Neural progenitor cell (in vitro differentiated cells): Measurements from ENCODE around the gene TYMS. TPM values are rescaled to one million over a fixed set of nuclear protein-coding genes. Genes with fewer than 3 reads are reported as not detected.

Experiments used
- DNase-seq: peaks from one replicate; pipeline ENCODE4 v3.0.0-alpha.2; 2016; ENCODE audit warnings: low spot score
- H2AFZ ChIP-seq: fragments of 200-600 bp; sonication (generic); replicated peaks from 2 replicates; pipeline ENCODE4 v1.6.1; 2016; ENCODE audit warnings: antibody characterized with exemption
- H3F3A ChIP-seq: fragments of 200-600 bp; sonication (generic); 2 replicates; pipeline ENCODE4 v1.6.1; 2016; ENCODE audit warnings: antibody characterized with exemption, low read depth
- H3K27ac ChIP-seq: fragments of 200-600 bp; sonication (generic); 2 replicates; pipeline ENCODE4 v1.5.1; 2016; ENCODE audit warnings: mild to moderate bottlenecking
- H3K27me3 ChIP-seq: fragments of 200-600 bp; sonication (generic); 2 replicates; pipeline ENCODE4 v1.6.1; 2016; ENCODE audit warnings: mild to moderate bottlenecking, moderate library complexity
- H3K36me3 ChIP-seq: fragments of 200-600 bp; sonication (generic); 2 replicates; pipeline ENCODE4 v1.5.1; 2016
- H3K4me1 ChIP-seq: fragments of 200-600 bp; sonication (generic); 2 replicates; pipeline ENCODE4 v1.6.1; 2016; ENCODE audit warnings: mixed run types
- H3K4me2 ChIP-seq: fragments of 200-600 bp; sonication (generic); 2 replicates; pipeline ENCODE4 v1.6.1; 2016
- H3K4me3 ChIP-seq: fragments of 200-600 bp; sonication (generic); 2 replicates; pipeline ENCODE4 v1.5.1; 2016
- H3K79me2 ChIP-seq: fragments of 200-600 bp; sonication (generic); 2 replicates; pipeline ENCODE4 v1.6.1; 2016; ENCODE audit warnings: low read depth
- H3K9ac ChIP-seq: fragments of 200-600 bp; sonication (generic); 2 replicates; pipeline ENCODE4 v1.6.1; 2016
- H3K9me3 ChIP-seq: fragments of 200-600 bp; sonication (generic); 2 replicates; pipeline ENCODE4 v1.5.1; 2016; ENCODE audit warnings: low read depth
- H4K20me1 ChIP-seq: fragments of 200-600 bp; sonication (generic); 2 replicates; pipeline ENCODE4 v1.6.1; 2016; ENCODE audit warnings: low read depth
- H3K27ac Mint-ChIP-seq: 3 replicates; pipeline ENCODE4 v1.8.0; 2021; ENCODE audit warnings: mixed read lengths
- H3K27me3 Mint-ChIP-seq: 2 replicates; pipeline ENCODE4 v1.8.0; 2022; ENCODE audit warnings: low read depth, mild to moderate bottlenecking, inconsistent platforms, moderate library complexity, mixed read lengths; ENCODE audit not compliant: insufficient read depth
- H3K36me3 Mint-ChIP-seq: 3 replicates; pipeline ENCODE4 v1.8.0; 2021; ENCODE audit warnings: mixed read lengths
- H3K4me1 Mint-ChIP-seq: 3 replicates; pipeline ENCODE4 v1.8.0; 2021; ENCODE audit warnings: mixed read lengths
- H3K4me3 Mint-ChIP-seq: 3 replicates; pipeline ENCODE4 v1.8.0; 2021; ENCODE audit warnings: mild to moderate bottlenecking, moderate library complexity, mixed read lengths
- H3K9me3 Mint-ChIP-seq: 3 replicates; pipeline ENCODE4 v1.8.0; 2020; ENCODE audit warnings: mixed read lengths
- EZH2 ChIP-seq: fragments of 200-600 bp; sonication (generic); IDR thresholded peaks from 2 replicates; pipeline ENCODE4 v1.6.1; 2017; ENCODE audit warnings: antibody characterized with exemption, mild to moderate bottlenecking, moderate library complexity
- EZH2phosphoT487 ChIP-seq: fragments of 200-600 bp; sonication (generic); IDR thresholded peaks from 2 replicates; pipeline ENCODE4 v1.6.1; 2017; ENCODE audit warnings: antibody characterized with exemption
- total RNA-seq: library from RNA; depleted of rRNA; stranded (reverse); fragments of >200 nt; gene quantifications from 2 replicates; pipeline ENCODE4 v1.2.3, GENCODE V29; 2015; ENCODE audit warnings: low replicate concordance
- TF ChIP-seq, protein P1 (sequence below): fragments of 200-600 bp; sonication (generic); IDR thresholded peaks from 2 replicates; pipeline ENCODE4 v1.5.1; 2017; ENCODE audit warnings: antibody characterized with exemption, mild to moderate bottlenecking

The TYMS gene
- total RNA-seq, 1 donor from 2014 or later, result 86.9 TPM

DNA sequence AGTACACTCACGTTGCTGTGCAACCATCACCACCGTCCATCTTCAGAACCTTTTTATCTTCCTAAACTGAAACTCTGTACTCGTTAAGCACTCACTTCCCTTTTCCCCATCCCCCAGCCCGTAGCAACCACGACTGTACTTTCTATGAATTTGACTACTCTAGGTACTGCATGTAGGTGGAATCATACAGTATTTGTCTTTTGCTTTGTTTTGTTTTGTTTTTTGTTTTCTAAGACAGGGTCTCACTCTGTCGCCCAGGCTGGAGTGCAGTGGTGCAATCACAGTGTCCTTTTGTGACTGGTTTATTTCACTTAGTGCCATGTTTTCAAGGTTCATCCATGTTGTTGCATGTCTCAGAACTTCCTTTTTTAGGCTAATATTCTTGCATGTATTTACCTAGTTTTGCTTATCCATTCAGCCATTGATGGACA is 7.0 kb upstream of the TYMS start:
- no peaks in the 10 kb centered on the region for H3K27me3 ChIP-seq
- no peaks in the 10 kb centered on the region for H3K9me3 Mint-ChIP-seq
- H3K27ac Mint-ChIP-seq, result no peak overlapping the region
- H3K4me1 ChIP-seq, result no peaks in the 10 kb centered on the region
- H3K27me3 Mint-ChIP-seq, result no peaks in the 10 kb centered on the region
- H3K9ac ChIP-seq, result no peak overlapping the region
- H3K4me1 Mint-ChIP-seq, result no peaks in the 10 kb centered on the region
- H3K4me3 Mint-ChIP-seq, result no peak overlapping the region
- H3F3A ChIP-seq, result no peaks in the 10 kb centered on the region
- H4K20me1 ChIP-seq, result no peaks in the 10 kb centered on the region
- TF ChIP-seq EZH2phosphoT487 (no peak), EZH2 (no peak)
- TF ChIP-seq, protein P1, sequence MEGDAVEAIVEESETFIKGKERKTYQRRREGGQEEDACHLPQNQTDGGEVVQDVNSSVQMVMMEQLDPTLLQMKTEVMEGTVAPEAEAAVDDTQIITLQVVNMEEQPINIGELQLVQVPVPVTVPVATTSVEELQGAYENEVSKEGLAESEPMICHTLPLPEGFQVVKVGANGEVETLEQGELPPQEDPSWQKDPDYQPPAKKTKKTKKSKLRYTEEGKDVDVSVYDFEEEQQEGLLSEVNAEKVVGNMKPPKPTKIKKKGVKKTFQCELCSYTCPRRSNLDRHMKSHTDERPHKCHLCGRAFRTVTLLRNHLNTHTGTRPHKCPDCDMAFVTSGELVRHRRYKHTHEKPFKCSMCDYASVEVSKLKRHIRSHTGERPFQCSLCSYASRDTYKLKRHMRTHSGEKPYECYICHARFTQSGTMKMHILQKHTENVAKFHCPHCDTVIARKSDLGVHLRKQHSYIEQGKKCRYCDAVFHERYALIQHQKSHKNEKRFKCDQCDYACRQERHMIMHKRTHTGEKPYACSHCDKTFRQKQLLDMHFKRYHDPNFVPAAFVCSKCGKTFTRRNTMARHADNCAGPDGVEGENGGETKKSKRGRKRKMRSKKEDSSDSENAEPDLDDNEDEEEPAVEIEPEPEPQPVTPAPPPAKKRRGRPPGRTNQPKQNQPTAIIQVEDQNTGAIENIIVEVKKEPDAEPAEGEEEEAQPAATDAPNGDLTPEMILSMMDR, result no peak
- no peak overlapping the region for H2AFZ ChIP-seq
- no peak overlapping the region for H3K4me3 ChIP-seq
- H3K4me2 ChIP-seq, result no peak overlapping the region
- H3K9me3 ChIP-seq, result no peaks in the 10 kb centered on the region
- H3K79me2 ChIP-seq, result peaks cover 12% of the 10 kb centered on the region
- no peaks in the 10 kb centered on the region for H3K36me3 ChIP-seq
- no peak for DNase-seq
- H3K27ac ChIP-seq, result no peak overlapping the region
- peaks cover 2% of the 10 kb centered on the region for H3K36me3 Mint-ChIP-seq

DNA sequence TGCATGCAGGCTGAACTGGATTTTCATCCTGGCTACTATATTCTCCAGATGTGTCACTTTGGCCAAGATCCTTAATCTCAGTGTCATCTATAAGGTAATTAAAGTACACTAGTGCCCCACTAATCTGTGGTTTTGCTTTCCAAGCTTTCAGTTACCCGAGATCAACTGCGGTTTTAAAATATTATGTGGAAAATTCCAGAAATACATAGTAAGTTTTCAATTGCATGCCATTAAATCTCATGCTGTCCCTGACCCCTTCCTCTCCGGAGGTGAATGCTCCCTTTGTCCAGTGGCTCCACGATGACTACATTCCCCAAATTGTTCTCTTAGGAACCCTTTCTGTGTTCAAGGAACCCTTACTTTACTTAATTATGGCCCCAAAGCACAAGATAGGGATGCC is 5.3 kb upstream of the TYMS start:
- no peak overlapping the region for H3K27ac Mint-ChIP-seq
- H3K27me3 ChIP-seq, result no peaks in the 10 kb centered on the region
- no peak overlapping the region for H3K9ac ChIP-seq
- peaks cover 23% of the 10 kb centered on the region for H3K79me2 ChIP-seq
- H3K4me3 Mint-ChIP-seq, result no peak overlapping the region
- no peaks in the 10 kb centered on the region for H3K4me1 Mint-ChIP-seq
- peaks cover 6% of the 10 kb centered on the region for H3K36me3 Mint-ChIP-seq
- no peaks in the 10 kb centered on the region for H4K20me1 ChIP-seq
- no peak overlapping the region for H2AFZ ChIP-seq
- H3K4me1 ChIP-seq, result no peaks in the 10 kb centered on the region
- H3K27ac ChIP-seq, result no peak overlapping the region
- H3K4me2 ChIP-seq, result no peak overlapping the region
- no peaks in the 10 kb centered on the region for H3K27me3 Mint-ChIP-seq
- no peaks in the 10 kb centered on the region for H3K9me3 ChIP-seq
- TF ChIP-seq, protein P1, result no peak
- H3F3A ChIP-seq, result peaks cover 7% of the 10 kb centered on the region
- H3K4me3 ChIP-seq, result no peak overlapping the region
- DNase-seq, result no peak
- H3K9me3 Mint-ChIP-seq, result no peaks in the 10 kb centered on the region
- no peaks in the 10 kb centered on the region for H3K36me3 ChIP-seq

DNA sequence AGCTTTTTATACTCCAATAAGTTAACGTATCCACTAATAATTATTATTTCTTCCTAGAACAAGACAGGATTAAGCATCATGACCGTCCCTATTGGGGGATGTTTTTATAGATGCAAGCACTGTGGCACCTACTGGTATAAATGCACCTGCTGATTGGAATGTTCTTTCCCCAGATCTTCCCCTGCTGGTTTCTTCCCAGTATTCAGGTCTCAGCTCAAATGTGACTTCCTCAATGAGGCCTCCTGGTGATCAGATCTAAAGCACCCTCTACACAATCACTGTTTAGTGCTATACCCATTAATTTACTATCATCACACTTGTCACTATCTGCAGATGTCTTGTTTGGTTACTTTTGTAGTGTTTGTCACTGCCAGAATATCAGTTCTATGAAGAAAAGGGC is 3.9 kb upstream of the TYMS start:
- TF ChIP-seq EZH2phosphoT487 (no peak), EZH2 (no peak)
- TF ChIP-seq, protein P1, result no peak
- no peak overlapping the region for H3K27ac Mint-ChIP-seq

More for the DNA sequence above, 3.9 kb upstream of the TYMS start:
- Histone ChIP-seq H3K27ac (no peak overlapping the region), H3K4me1 (peaks cover 1% of the 10 kb centered on the region), H2AFZ (no peak overlapping the region), H3F3A (peaks cover 20% of the 10 kb centered on the region), H3K4me3 (no peak overlapping the region), H3K36me3 (no peaks in the 10 kb centered on the region), H3K9ac (no peak overlapping the region), H4K20me1 (no peaks in the 10 kb centered on the region), H3K9me3 (no peaks in the 10 kb centered on the region), H3K27me3 (no peaks in the 10 kb centered on the region), H3K4me2 (no peak overlapping the region), H3K79me2 (peaks cover 26% of the 10 kb centered on the region)
- H3K27me3 Mint-ChIP-seq, result no peaks in the 10 kb centered on the region
- H3K4me1 Mint-ChIP-seq, result peaks cover 2% of the 10 kb centered on the region
- peaks cover 6% of the 10 kb centered on the region for H3K36me3 Mint-ChIP-seq
- DNase-seq, result no peak
- H3K9me3 Mint-ChIP-seq, result no peaks in the 10 kb centered on the region
- no peak overlapping the region for H3K4me3 Mint-ChIP-seq
